OCI-M1 (cell line): ENCODE measurements around the gene MAFF.

ENCODE experiments used
- DNase-seq: peaks from one replicate; lab custom pipeline; 2025; lab: John Stamatoyannopoulos, UW

Gene MAFF

DNA sequence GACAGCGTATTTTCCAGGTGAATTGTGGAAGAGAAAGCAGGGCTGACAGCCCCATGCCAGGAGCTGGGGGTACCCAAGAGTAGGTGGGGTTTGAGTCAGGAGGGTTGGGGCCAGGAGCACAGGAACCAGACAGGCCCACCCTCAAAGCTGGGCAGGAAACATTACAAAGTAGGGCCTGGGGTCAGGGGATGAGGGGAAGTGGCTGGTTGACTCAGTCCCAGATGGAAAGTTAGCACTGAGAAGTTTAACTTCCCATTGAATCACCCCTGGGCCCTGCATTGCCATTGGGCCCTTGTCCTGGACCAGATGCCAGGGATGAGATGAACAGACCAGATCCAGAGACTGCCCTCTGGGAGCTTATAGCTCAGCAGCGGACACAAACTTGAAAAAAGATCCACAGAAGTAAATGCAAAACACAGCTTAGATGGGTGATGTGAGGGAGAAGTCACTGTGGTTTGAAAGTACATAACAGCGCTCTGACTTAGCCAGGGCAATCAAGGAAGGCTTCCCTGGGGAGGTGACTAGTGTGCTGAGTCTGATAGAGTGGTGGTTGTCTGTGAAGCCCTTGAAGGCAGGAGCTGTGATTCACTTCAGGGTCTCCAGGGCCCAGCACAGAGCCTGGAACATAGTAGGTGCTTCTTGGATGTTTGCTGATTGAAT is 2.2 kb downstream of the MAFF start:
- no peak for DNase-seq

DNA sequence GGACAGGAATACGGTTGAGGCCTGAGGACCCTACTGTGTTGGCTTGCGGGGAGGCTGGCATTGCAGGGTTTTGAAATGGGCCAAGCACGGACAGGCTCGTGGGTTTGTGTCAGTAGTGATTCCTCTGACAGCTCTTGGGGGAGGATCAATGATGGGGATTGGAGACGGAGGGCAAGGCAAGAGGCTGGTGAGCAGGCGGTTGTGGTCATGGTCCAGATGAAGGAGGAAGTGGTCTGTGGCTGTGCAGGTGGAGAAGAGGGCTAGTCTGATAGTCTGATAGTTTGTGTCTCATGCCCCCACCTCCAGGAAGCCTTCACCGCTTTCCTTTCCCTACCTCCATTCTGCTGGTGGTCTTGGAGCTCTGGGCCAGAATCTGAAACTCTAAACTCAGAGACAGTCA is 3.0 kb downstream of the MAFF start:
- peak; percentile 71 for DNase-seq

DNA sequence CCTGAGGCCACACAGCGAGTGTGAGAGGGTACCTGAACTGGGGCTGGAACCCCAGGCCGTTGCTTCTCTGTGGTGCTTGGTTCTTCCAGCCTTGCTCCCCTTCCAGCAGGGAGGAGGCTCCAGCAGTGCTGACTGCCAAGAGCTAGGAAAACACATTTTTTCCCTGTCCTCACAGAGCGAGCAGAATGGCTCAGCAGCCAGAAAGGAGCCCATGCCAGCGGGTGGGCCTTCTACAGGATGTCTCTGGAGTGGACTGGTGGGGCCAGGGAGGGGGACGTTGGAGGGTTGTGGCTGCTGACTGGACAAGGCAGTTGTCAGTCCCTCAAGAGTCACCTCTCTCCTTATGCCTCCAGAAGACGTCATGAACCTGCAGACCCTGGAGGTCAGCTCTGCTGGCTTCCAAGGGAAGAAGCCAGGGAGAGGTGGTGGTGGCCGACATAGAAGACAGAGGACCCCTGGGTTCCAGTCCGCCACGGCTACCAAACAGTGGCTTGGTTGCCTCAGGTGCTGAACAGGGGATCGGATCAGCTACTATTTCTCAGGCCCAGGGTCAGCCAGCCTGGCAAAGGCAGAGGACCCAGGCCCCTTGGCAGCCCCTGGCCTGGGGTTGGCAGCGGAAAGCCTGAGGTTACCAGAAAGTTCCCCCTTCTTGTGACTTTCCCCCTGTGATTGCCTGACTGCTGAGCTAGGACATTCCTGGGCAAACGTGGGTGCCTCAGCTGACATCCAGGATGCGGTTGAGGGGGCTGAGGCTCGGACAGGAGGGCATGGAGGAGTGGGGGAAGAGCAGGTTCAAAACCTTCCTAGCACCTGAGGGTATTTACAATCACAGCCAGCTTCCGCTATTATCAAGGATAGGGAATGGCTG is 3.7 kb downstream of the MAFF start:
- DNase-seq = no peak

DNA sequence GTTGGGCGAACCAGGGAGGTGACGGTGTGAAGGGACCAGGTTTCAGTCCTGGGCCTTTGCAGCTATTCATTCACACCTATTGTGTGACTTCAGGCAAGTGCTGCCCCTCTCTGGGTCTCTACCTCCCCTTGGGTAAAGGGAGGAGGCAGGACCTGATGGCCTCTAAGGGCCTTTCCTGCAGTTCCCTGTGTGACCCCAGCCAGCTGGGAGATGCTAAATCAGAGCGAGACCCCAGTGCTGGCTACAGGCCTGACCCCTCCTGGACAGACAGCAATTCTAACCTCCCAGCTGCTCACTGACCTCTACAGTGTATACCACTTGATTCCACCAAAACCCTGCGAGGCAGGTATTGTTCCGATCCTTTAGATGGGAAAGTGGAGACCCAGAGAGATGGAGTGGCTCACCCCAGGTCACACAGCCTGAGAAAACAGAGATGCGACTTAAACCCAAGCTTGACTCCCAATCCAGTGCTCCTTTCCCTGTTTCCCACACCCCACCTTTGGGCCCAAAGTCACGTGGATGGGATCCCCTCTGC is 6.2 kb downstream of the MAFF start:
- DNase-seq = no peak

DNA sequence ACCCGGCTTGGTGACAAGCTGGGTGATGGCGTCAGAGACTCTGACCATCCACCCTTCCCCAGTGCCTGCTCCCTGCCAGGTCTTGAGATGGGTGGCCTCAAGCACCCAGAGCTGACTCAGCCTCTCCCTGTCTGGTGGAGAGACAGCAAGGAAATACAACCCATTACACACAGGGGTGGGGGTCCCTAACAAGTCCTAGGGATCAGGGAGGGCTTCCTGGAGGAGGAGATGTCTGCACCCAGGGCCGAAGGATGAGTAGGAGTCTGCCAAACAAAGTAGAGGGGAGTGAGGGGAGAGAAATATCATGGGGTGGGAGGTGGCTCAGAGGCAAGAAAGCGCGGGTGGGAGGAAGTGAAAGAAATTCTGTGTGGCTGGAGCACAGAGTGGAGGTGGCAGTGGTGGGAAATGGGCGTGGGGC is 6.8 kb downstream of the MAFF start:
- DNase-seq = no peak

DNA sequence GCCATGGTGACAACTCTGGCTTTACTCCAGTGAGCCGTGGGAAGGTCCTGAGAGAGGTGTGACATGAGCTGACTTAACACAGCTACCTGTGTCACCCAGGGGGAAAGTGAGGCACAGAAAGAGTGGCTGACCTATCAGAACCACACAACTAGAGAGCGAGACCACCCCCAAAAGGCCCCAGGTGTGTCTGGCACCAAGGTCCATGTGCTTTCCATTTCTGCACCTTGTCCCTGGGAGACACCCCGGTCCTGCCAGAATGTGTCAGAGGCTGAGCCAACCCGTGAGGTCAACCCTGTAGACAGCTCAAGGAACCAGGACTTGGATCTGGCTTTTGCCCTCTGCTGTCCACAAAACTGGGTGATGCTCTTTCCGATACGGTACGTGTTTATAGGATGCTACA is 9.8 kb downstream of the MAFF start:
- no peak for DNase-seq

DNA sequence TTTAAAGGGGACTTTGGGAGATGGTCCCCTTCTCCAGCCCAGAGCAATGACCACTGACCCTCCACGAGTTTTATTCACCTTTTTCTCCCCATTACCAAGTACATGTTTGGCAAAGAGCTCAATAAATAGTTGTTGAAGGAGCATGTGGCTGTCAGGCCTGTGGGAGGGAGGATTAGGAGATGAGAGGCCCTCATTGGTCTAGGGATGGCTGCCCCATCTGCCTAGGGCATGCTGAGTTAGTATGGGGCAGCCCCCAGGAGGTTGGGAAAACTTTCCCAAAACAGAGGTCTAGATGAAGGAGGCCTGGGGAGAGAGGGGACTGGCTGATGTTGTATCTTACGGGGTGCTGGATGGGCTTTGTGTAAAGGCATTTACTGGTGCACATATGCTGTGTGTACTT is 10.6 kb downstream of the MAFF start:
- DNase-seq = no peak

DNA sequence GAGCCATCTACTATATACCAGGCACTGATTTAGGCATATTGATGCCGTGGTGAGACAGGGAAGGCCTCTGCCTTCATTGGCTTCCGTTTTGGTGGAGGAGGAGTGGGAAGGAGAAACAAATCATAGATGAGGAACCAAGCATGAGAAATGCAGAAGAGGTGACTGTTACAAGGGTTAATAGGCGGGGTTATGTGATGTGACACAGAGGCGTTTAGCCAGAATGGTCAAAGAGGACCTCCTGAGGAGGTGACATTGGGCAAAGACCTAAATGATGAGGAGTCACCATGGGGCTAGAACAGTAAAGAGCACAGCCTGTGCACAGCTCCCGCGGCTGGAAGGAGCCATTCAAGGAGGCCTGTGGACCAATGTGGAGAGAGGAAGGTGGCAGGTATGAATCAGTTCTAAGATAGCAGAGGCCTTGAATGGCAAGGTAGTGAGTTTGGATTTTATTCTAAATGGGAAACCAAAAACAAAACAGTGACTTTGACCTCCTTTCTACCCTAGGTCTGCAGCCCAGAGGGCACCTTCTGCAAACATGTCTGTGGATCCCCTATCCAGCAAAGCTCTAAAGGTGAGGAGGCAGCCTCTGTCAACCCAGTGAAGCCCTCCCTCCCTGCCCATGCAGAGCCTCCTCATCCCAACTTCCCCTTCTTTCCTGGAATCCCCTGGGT is 11.7 kb downstream of the MAFF start:
- no peak for DNase-seq

DNA sequence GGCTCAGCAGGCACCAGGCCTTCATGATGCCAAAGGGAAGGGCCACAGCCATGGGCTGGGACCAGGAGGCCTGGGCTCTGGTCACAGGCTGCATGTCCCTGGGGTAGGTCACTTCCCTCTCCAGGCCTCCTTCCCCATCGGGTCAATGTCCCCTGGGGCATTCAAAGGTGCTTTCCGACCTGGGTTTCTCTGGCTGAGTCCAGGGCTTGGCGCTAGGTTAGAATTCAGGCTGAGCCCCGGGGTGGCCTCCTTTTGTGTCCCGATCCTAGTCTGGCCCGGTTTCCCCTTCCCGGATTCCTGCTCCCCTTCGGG is 12.2 kb downstream of the MAFF start:
- no peak for DNase-seq

DNA sequence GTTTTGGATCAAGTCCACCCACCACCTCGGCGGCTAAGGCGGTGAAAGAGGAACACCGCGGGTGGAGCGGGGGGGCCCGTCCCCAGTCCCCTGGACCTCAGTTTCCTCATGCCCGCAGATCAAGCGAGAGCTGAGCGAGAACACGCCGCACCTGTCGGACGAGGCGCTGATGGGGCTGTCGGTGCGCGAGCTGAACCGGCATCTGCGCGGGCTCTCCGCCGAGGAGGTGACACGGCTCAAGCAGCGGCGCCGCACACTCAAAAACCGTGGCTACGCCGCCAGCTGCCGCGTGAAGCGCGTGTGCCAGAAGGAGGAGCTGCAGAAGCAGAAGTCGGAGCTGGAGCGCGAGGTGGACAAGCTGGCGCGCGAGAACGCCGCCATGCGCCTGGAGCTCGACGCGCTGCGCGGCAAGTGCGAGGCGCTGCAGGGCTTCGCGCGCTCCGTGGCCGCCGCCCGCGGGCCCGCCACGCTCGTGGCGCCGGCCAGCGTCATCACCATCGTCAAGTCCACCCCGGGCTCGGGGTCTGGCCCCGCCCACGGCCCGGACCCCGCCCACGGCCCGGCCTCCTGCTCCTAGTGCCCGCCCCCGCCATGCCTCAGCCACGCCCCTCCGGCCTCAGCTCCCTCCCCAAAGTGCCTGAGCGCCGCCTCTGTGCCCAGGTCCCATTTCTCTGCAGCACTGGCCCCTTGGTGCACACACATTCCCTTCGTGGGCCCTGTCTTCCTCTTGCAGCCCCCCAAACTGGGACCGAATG is 12.7 kb downstream of the MAFF start:
- DNase-seq = no peak

DNA sequence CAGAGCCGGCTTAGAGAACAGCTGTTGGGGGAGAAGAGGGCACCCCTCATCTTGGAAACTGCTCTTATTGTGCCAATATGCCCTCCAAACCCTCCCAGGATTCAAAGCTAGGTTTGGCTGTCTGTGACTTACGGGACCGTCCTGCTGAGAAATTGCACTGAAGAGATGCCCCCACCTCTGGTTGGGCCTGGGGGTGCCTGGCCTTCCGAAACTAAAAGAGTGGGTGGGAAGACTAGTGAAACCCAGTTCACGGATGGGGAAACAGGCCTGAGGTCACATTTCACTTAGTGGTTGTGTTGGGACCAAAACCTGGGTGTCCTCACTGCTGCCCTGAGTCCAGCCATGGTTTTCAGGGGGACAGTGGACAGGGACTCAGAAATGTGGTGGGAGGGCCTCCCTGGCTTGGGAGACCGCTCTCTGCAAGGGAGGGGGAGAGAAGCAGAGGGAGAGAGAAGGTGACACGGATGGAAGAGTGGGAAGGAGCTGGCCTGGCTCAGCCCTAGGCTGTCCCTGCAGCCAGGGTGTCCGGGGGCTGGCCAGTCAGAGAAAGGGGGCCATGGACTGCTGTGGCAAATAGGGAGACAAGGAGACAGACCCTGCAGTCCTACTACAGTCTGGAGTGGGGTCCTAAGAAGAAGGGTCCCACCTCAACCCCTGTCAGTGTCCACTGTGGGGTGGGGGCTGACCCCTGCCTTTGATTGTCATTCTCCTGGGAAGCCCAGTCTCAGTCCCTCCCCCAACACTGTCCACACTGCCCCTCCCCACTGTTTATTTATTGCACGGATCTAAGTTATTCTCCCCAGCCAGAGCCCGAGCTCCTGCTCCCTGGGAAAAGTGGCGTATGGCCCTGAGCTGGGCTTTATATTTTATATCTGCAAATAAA is 13.6 kb downstream of the MAFF start:
- DNase-seq = no peak

DNA sequence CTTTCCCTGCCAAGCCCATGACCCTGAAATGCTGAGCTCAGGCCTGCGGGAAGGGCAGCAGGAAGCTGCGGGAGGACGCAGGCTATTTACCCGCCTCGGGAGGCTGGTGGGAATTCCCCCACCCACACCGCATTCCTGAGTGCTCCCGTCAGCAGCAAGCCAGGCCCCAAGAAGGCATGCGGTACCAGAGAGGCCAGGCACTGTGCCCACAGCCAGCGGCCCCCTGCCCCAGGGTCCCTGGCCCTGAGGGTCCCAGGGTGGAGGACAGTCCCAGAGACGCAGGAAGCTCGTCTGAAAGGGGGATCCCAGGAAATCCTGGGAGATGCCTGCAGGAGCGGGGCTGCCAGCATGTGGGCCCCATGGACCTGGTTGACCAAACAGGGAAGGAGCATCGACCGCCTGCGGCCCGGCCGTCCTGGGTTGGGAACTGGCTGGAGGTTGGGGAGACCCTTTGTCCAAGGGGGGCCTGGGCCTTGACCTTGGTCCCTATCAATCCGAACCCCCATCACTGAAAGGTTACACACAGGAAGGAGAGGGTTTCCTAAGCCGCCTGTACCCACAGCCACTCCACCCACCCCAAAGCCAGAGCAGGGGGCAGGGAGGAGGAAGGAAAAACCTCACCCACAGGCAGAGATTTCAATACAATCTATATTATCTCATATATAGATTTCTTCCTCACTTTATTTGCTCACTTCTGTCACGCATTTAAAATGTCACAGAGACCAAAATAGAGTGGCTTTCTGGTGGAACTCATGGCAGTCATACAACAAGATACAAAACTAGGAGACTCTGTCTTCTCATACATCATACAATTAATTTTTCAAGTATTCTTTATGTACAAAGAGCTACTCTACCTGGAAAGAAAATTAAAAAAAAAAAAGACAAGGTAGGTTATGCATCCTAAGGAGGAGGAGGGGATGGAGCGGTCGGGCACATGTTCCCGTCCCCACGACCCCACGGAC is 17.1 kb downstream of the MAFF start:
- no peak for DNase-seq

DNA sequence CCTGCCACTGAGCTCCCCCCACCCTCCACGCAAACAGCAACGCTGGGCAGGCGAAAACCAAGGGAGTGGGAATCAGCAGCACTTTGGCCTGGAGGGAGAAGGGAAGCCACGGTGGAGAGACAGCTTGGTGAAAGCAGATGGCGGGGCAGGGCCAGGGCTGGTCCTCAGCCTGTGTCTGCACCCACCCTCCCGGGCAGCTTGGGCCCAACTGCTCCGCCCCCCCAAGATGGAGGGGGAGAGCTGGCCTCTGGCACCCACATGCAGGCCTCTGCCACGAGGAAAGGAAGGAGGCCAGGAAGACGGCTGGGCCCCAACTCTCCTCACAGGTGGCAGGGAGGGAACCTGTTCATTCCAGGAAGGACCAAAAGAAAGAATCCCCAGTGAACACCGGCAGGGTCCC is 17.8 kb downstream of the MAFF start:
- DNase-seq = no peak

DNA sequence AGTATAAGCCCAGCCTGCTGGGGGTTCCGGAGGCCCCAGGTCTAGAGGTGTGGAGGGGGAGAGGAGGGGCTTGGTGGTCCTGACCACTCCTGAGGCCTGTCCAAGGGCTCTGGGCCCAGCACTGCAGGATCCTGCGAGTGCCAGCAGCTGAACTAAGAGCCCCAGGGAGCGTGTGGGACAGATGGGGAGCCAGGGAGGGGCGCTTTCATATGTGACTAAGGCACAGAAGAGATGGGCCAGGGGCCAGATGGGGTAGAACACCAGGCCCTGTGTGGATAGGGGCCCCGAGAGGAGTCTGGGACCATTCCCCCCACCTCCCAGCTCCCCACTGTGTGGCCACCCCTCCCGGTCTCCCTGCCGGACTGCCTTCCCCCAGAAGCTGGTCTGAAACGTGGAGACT is 18.4 kb downstream of the MAFF start:
- no peak for DNase-seq

DNA sequence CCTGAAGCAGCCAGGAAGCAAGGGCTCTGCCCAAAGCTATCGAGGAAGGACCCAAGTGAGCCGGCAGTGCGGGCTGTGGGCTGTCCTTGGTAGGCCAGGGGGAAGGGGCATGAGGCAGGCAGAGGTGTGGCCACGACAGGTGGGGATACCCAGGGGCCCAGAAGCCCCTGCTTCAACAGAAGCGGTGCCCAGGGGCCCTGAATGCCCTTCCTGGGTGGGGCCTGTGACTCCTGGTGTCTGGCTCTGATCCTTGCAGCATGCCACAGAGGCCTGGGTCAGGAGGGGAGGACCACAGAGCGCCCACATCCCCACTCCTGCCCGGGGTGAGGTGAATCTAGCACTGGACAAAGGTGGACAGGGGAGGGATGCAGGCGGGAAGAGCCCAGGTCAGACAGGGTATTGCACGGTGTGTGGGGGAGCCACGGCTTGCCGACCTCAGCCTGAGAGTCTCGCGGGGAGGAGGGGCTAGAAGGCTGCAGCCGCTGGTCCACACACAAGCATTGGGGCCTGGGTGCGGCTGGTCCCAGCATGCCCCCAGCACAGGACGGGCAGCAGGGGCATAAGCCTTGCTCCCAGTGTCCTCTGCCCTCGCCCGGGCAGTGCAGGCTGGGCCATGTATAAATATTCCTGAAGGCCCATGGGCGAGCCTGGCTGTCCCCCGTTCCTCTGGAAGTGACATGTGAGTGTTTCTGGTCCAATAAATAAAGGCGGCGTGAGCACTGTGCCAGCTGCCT is 19.0 kb downstream of the MAFF start:
- DNase-seq = no peak

DNA sequence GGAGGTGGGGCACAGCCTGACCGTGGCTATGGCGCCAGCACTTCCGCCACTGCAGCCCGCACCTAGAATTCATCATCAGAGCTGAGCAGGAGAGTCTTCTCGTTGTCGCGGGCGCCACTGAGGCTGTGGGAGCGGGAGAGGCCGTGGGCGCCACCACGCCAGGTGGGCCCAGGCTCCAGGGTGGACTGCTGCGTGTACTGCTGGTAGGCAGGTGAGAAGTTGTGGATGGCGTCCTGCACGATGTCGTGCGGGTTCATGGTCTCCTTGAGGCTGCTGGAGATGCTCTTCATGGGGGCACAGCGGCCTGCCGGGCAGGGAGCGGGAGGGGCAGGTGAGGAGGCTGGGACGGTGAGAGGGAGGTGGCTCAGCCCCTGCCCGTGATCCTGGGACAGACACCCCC is 19.6 kb downstream of the MAFF start:
- DNase-seq = no peak

DNA sequence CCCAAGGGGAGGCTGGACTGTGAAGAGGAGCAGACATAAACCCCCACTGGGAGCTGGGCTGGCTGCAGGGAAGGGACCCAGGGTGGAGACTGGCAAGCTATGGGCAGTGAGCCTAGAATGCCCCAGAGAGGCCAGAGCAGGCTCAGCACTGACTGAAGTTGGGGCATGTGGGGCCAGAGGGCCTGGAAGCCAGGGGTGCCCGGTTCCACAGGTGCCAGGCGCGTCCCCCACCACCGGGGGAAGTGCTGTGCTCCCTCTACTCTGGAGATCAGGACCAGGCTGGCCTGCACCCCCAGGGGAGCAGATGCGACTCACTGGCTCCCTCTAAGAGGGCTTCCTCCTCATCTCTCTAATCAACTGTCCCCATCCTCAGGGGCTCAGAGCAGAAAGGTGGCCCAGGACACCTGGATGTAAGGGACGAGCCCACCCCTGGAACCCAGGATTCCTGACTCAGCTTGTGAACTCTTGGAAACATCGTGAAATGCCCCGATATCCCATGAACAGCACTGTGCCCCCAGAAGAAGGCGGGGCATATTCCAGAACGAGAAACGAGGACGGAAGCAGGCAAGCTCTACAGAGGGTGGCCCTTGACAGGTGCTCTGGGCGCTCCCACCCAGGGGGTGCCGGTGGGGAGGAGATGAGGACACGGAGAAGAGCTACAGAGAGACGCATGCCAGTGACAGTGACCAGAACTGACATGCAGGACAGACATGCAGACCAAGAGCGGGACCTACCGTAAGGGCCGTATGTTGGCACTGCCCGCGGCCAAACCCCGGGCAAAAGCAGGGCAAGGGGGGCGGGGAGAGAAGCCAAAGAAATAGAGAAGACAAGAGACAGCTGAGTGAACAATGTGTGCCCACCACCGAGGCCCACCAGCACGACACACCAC is 20.4 kb downstream of the MAFF start:
- no peak for DNase-seq

DNA sequence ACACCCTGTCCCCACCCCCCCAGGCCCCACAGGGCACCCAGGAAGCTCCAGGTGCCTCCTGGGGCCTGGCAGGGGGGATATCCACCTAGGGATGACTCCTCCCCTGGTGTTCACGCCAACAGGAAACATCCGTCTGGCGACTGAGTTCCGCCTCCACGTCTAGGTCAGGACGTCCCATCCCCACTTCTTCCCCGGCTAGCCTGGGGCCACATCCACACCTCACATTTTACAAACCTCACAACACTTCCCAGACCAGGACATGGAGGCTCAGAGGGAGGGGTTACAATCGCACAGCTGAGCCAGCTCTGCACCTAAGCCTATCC is 21.0 kb downstream of the MAFF start:
- no peak for DNase-seq
